A549 treated with CORT108297 at 1 μM for 4 hours (cell line): Measurements from ENCODE around the gene TMEM106B. TPM values are rescaled to one million over a fixed set of nuclear protein-coding genes. Genes with fewer than 3 reads are reported as not detected.

Experiments used
- total RNA-seq: library from RNA; stranded (reverse); fragments of 200-300 nt; extraction: Qiagen RNA extraction; gene quantifications from 5 replicates; pipeline ENCODE4 v1.2.3, GENCODE V29; 2022

TMEM106B gene
- total RNA-seq, result 30.2 to 38.5 TPM (median 35.4 TPM) in 5 replicates

DNA sequence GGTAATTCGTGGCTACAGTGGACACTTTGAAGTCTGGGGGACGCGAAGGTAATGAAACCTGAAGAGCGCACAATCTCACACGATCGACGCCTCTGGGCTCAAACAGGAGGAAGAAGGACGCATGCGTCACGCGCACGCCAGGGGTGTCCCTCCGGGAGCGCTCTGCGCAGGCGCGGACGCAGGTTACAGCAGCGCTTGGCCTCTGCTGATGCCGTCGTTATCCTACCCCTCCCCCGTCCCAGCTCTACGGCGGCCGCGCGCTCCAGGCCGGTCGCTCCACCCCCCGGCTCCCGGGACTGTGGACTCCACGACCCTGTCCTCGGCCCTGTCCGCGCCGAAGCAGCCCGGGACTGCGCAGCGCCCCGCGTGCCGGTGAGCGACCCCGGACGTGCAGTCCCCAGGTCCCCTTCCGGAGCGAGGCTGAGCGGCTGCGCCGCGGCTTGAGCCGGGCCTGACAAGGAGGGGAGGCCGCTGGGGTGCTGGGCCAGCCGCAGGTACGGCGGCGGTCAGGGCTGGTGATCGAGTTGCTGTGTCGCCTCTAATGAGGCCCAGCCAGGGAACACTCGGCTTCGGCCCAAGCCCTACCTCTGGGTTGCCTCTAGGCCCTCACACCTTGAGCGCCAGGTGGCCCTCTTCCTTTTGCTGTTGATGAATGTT lies at the start of gene TMEM106B:
TSS of gene TMEM106B (plus strand) at position 241 of the 657 bp plus-strand sequence. CDS start 3,517 bp downstream, outside the sequence.

Other genes with a start within 250 kb of the TMEM106B start
- gene VWDE, start 192.6 kb downstream of the TMEM106B start, total RNA-seq, result 0.39 to 0.63 TPM (median 0.53 TPM) in 5 replicates